ENCODE data around the gene C1orf210. TPM values are rescaled to one million over a fixed set of nuclear protein-coding genes. Genes with fewer than 3 reads are reported as not detected.

C1orf210 gene
- polyA plus RNA-seq, 1 donor, result 21.1 TPM

DNA sequence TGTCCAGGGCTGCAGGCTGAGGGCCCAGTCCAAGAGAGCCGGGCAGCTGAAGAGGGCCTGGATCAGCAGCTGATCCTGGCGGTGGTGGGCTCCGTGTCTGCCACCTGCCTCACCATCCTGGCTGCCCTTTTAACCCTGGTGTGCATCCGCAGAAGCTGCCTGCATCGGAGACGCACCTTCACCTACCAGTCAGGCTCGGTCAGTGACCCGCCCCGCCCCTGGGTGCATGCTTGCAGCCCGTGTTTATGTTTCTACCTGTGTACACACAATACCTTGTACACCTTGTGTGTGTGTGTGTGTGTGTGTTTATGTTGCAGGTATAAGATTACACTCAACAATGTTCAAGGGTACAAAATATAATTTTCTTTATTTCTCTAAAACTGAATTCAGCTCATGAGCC, 28.4 kb upstream of the C1orf210 start:
- DNase-seq, result no peak

DNA sequence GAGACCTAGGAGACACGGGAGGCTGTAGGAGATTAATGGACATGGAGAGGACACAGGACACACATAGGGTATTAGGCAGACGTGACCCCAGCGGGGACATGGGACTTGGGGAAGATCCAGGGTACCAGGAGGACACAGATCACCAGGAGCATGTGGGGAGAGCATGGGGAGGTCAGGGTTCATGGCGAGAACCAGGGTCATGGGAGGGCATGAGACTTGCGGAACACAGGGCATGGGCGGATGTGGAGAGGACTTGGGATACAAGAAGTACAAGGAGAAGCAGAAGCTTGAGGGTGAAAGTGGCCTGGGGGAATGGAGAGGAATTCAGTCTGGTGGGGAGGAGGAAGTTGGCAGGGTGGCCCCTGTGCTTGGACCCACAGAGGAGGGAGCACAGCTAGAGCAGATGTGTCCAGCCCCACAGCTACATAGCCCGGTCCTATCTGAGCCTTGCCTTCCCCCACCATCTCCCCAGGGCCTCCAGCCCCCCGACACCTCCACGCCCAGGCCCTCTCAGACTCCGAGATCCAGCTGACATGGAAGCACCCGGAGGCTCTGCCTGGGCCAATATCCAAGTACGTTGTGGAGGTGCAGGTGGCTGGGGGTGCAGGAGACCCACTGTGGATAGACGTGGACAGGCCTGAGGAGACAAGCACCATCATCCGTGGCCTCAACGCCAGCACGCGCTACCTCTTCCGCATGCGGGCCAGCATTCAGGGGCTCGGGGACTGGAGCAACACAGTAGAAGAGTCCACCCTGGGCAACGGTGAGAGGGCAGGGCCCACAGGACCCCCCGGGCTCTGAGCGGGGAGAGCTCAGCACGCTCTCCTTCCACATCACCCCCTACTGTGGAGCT, 27.5 kb upstream of the C1orf210 start:
- DNase-seq, result no peak

DNA sequence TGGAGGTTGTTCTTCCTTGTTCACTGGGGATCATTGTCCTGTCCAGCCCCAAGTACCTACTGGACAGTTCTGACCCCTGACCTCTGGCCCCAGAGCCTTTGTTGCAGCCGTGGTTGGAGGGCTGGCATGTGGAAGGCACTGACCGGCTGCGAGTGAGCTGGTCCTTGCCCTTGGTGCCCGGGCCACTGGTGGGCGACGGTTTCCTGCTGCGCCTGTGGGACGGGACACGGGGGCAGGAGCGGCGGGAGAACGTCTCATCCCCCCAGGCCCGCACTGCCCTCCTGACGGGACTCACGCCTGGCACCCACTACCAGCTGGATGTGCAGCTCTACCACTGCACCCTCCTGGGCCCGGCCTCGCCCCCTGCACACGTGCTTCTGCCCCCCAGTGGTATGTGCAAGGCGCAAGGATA, 26.8 kb upstream of the C1orf210 start:
- no peak for DNase-seq

DNA sequence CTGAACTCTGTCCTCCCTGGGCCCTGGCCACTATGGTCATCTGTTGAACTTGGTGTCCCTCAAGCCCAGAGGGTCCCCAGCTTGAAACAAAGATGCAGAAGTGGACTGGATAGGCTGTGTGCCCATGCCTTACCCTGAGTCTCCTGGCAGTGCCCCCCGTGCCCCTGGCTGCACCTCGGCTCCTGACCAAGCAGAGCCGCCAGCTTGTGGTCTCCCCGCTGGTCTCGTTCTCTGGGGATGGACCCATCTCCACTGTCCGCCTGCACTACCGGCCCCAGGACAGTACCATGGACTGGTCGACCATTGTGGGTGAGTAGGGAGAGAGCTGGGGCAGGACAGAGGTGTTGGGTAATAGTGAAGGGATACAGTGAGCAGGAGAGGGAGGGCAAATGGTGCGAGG, 26.1 kb upstream of the C1orf210 start:
- DNase-seq, result no peak

DNA sequence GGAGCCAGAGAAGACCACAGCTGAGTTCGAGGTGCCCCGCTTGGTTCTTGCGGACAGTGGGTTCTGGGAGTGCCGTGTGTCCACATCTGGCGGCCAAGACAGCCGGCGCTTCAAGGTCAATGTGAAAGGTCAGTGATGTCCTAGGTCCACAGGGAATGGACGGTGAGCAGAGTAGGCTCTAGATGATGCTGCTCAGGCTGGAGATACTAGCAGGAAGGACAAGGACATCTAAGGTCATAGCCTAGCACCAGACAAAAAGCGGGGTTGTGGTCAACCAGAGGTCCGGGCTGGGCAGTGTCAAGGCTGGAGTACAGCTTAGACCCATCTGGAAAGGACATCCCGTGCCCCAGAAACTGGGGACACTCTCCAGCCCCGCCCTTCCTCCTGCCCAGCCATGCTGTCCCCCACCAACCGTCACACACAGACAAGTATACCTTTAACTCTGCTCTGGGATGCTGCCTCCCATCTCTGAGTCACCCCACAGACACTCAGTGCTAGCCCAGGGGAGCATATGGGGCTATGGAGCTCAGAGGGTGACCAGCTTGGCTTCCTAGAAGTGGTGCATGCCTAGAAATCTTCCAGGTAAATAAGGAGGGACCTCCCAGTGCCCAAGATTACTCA, 24.1 kb upstream of the C1orf210 start:
- no peak for DNase-seq

DNA sequence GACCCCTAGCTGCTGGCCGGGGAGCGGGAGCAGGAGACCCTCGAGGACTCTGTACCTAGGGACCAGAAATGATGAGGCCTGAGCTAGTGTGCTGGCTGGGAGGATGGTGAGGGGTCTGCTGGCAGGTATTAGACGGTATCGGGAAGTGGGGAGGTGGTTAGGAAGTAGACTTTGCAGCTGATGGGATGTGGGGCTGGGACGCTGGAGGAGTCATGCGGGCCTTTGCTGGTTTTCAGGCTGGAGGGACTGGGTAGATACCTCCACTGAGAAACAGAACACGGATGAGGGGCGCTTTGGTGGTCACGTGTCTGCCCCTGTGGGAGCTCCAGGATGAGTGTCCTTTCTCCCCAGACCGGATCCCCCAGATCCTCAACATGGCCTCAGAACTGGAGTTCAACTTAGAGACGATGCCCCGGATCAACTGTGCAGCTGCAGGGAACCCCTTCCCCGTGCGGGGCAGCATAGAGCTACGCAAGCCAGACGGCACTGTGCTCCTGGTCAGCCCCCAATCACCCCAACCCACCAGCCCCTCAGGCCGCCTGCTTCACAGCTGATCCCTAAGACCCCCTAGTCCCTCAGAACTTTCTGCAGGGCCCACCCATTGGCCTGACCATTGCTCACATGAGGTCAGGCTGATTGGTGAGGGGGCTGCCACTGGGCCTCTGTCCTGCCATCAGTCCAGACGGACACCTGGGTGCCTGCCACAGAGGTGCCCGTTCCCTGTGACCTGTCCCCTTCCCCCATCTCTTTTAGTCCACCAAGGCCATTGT, 23.4 kb upstream of the C1orf210 start:
- DNase-seq, result no peak

DNA sequence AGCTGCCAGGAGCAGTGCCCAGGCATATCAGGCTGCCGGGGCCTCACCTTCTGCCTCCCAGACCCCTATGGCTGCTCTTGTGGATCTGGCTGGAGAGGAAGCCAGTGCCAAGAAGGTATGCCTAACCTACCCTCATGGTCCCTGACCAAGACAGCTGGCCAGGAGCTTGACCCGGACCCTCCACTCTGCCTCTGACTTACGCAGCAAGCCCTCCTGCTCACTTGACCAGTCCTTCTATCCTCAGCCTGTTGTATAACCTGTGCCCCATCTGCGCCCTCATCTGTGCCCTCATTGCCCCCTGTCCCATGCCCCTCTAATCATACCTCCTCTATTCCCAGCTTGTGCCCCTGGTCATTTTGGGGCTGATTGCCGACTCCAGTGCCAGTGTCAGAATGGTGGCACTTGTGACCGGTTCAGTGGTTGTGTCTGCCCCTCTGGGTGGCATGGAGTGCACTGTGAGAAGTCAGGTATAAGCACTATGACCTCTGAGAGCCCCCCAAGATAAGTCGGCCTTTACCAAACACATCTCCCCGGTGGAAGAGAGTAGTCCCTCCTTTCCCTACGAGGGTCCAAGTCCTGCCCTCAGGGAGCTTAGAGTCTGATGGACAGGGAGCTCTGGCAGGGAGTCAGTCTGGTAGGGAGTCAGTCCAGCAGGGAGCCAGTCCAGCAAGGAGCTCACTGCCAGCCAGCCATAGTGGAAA, 22.2 kb upstream of the C1orf210 start:
- DNase-seq, result no peak

DNA sequence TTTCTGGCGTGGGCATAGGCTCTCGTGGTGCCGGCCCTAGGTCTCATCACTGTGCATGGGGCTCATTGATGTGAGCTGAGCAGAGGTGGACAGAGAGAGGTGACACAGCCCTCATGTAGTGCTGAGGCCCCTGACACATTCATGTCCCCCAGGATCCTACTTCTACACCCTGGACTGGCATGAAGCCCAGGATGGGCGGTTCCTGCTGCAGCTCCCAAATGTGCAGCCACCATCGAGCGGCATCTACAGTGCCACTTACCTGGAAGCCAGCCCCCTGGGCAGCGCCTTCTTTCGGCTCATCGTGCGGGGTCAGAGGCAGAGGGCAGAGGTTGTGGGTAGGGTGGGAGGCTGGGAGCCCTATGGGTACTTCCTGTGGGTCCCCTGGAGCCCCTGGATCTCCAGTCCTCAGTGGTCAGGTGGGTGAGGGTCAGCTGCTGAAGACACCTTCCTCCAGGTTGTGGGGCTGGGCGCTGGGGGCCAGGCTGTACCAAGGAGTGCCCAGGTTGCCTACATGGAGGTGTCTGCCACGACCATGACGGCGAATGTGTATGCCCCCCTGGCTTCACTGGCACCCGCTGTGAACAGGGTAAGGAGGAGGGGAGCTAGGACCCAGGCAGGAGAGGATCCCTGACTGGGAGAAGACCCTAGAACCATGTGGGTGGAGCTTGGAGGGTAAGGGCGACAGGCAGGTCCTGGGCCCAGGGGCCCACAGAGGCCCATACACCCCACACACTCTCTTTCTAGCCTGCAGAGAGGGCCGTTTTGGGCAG, 21.5 kb upstream of the C1orf210 start:
- no peak for DNase-seq

DNA sequence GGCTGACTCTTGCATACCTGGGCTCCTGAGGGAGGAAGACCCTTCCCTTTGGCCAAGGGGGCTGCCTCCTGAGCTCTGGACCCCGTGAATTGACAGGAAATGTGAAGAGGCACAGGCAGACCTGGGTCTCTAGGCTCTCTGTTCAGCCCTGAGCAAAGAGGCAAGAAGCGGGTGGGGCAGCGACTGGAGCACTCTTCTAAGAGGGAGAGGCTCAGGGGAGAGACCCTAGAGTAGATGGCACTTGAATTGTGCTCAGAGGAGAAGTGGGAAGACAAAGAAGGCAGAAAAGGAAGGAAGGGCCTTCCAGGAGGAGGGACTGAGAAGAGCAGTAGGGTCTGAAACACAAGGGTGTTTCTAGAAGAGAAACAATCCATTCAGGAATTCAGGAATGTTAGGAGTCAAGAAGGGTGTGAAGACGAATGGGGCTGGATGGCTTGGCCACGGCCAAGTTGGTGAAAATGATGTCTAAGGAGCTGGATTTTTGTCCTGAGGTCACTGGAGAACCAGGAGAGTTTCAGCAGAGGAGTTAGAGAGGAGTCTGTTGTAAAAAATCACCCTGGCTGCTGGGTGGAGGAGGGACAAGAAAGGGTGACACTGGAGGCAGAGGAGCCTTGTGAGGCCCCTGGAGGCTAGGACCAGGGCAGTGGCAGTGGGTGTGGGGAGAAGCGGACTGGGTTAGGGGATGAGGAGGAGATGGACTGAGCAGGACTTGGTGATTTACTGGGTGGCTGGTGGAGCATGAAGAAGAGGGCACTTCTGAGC, 20.7 kb upstream of the C1orf210 start:
- no peak for DNase-seq

DNA sequence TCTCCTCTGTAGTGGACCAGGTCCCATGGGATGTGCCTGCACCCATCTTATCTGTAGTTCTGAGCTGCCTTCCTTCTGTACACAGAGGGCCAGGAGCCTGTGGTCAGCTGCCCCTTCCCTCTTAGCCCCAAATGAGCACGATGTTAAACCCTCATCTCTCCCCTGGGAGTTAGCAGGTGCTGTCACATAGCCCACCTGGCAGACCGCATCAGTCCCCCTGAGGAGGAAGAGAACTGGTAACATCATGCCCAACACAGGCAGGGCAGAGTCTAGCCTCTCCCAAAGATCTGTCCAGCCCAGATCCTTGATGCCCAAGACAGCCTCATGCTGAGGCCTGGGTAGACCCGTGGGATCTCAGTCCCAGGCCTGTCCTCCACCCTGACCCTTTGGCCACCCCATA, 20.1 kb upstream of the C1orf210 start:
- no peak for DNase-seq

DNA sequence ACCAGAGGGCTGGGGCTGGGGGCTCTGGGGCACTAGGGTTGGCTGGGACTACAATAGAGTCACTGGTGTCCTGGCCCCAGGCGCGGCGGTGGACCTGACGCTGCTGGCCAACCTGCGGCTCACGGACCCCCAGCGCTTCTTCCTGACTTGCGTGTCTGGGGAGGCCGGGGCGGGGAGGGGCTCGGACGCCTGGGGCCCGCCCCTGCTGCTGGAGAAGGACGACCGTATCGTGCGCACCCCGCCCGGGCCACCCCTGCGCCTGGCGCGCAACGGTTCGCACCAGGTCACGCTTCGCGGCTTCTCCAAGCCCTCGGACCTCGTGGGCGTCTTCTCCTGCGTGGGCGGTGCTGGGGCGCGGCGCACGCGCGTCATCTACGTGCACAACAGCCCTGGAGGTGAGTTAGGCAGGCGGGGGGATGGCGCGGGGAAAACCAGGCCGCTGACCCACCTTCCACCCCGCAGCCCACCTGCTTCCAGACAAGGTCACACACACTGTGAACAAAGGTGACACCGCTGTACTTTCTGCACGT, 19.5 kb upstream of the C1orf210 start:
- DNase-seq, result no peak

DNA sequence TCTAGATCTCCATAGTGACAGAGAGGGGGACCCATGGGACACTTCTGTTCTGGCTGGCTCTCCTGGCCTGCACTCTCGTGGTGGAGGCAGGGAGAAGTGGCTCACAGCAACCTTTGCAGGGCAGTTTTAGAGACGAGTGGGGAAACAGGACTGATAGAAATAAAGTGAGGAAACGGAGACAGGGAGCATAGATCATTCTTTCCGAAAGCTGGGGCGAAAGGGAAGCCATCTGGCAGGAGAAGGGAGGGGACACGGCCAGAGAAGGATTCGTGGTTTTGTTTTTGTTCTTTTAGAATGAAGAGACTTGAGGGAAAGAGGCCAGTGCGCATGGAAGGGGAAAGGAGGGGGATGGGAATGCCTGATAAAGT, 18.9 kb upstream of the C1orf210 start:
- DNase-seq, result peak; percentile 15

DNA sequence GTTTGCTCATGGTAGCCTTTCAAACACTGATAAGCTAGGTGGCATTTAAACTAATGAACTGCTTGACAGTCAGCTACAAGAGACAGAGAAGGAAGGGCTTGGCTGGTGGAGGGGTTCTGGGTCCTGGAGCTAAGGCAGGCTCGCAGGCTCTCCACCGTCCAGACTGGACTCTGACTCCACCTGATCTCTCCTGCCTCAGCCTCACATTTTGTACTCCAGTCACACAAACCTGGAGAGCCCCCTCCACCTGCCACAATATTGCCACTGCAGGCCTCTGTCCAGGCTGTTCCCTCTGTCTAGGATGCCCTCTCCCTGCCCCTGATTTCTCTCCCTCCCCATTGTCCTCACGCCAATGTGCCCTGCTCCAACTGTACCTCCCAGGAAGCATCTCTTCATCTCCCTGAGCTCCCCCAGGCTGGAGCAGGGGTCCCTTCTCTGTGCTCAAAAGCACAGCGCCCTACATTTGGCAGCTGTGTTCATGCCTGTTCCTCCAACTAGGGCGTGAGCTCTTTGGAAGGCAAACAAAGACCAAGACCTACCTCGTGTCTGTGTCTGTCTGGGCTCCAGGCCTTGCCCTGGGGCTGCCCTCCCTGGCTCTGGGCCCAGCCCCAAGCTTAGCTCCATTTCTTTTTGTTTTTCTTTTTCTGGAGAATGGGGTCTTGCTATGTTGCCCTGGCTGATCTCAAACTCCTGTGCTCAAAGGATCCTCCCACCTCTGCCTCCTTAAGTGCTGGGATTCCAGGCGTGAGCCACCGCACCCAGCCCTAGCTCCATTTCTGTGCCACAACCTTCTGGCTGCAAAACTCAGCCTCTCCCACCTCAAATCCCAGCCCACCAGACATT, 18.3 kb upstream of the C1orf210 start:
- no peak for DNase-seq

DNA sequence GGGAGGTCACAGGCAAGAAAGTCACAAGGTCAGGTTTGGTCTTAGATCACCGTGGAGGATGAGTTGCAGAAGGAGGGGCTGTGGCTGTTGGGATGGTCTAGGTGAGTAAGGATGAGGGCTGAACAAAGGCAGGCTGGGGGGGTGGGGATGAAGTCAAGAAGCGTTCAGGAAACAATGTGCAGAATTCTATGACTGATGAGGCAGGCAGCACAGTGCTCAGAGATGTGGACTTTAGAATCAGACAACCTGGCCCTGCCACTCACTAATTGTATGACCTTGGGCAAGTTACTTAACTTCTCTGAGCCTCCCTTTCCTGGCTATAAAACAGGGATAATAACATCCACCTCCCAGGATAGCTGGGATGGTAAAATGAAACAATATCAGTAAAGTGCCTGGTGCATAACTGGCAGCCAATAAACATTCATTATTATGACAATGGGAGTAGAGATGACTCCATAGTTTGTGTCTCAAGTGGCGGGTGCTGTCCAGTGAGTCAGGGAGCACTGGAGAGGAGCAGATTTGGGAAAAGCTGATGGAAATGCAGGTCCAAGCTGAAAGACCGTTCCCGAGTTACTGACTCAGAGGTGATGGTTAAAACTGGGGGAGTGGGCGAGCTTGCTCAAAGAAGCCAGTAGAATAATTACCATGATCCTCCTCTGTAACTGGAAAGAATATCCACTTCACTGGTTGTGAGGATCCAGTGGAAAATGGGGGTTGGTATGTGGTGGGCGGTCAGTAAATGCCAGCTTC, 17.5 kb upstream of the C1orf210 start:
- no peak for DNase-seq

DNA sequence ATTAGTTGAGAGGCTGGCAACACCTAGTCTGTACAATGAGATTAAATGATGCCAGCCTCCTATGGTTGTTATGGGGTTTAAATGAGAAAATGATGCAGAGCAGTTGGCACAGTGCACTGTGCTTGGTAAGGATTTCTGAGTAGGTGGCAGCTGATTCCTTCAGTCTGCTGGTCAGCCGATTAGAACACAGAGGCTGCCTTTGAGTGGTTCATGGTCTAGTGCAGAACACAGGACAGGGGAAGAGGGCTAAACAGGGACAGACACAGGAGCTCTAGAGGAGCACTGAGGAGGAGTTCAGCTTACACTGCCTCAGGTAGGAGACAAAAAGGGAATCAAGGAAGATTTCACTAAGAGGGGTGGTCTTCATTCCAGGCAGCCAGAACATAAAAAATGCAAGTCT, 16.8 kb upstream of the C1orf210 start:
- DNase-seq, result no peak

DNA sequence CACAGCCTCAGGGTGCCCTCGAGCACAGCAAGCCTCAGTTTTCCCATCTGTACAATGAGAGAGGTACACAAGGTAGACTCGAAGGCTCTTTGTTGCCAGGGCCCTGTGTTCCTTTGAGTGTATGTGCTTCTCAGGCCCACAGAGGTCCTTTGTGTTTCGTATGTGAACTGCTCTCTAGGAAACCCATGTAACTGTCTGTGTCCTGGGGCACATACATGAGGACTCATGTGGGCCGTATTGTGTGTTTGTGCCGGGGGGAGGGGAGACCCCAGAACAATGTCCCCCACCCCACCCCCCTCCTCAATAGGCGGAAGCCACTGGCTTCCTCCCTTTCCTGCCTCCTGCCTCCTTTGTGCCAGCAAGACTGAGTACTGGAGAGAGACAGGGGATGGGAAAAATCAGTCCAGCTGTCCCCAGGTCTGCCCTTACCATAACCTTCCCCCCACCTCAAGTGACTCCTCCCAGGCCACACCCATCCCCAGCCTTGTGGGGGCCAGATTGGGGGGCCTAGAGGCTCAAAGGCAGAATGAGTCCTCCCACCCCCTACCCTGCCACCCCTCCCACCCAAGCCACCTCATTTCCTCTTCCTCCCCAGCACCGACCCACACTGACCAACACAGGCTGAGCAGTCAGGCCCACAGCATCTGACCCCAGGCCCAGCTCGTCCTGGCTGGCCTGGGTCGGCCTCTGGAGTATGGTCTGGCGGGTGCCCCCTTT, 15.2 kb upstream of the C1orf210 start, which contains the start of gene TIE1:
Gene TIE1, plus strand, starts transcription at position 605 of the 717 bp plus-strand sequence. Its CDS starts 90 bp downstream, at position 695.
- DNase-seq, result no peak

DNA sequence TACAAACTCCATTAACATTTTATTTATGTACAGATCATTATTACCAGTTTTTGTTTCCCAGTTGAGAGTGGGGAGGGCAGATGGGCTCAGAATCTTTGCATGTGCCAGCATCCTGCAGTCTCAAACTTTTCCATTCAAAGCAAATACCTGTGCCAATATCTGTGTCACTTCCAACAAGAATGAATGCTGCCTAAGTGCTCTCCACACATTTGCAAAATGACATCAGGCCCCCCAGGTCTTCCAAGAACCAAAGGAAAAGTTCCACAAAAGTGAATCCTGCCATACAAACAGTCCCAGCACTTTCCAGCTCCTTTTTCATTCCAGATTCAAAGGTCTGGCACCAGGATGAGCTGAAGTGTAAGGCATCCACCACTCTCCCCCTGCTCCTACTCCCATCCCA, 13.7 kb upstream of the C1orf210 start:
- no peak for DNase-seq

DNA sequence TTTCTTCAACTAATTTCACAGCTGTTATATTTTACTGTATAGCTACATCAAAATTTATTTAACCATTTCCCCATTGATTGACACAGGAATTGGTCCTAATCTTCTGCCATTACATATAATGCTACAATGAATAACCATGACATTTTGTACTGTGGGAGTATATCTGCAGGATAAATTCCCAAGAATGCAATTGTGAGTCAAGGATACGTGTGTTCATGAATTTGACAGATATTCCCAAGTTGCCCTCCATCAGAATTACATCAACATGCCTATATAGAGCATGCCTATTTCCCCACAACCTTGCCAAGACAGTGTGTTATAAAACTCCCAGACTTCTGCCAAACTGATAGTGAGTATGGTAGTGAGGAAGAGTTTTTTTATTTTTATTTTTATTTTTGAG, 12.7 kb upstream of the C1orf210 start:
- DNase-seq, result no peak
